Gastrocnemius medialis (tissue), 4 donors: ENCODE data around the gene SAA2. TPM values are rescaled to one million over a fixed set of nuclear protein-coding genes. Genes with fewer than 3 reads are reported as not detected.

Experiments used
- ATAC-seq, 2 donors: fragments of 150-250 bp; one replicate each; pipeline ENCODE4 v1.9.1; 2016
- DNase-seq, 2 donors: peaks; one replicate each; pipeline ENCODE4 v3.0.0-alpha.2; 2019
- H3K27ac ChIP-seq, 4 donors: fragments of 200-600 bp; sonication (generic); 1 replicate in 1 of 4; 2 replicates in 3 of 4; pipeline ENCODE4 v1.5.1; 2016 to 2018; ENCODE audit warnings: mild to moderate bottlenecking in 2 of 4, moderate library complexity in 1 of 4
- H3K27me3 ChIP-seq, 3 donors: fragments of 200-600 bp; sonication (generic) in 2 of 3; 1 replicate in 1 of 3; 2 replicates in 2 of 3; pipeline versions ENCODE4 v1.5.1 to v1.6.0; 2016 to 2019; ENCODE audit warnings: mild to moderate bottlenecking in 1 of 3, moderate library complexity in 1 of 3
- H3K36me3 ChIP-seq, 2 donors: fragments of 200-600 bp; sonication (generic) in 1 of 2; one replicate each; pipeline ENCODE4 v1.5.1; 2017 to 2018
- H3K4me1 ChIP-seq, 2 donors: fragments of 200-600 bp; sonication (generic) in 1 of 2; one replicate each; pipeline ENCODE4 v1.5.1; 2016 to 2017; ENCODE audit warnings: mild to moderate bottlenecking in 2 of 2
- H3K4me3 ChIP-seq, 4 donors: fragments of 200-600 bp; sonication (generic) in 3 of 4; 1 replicate in 1 of 4; 2 replicates in 3 of 4; pipeline ENCODE4 v1.5.1; 2016 to 2019; ENCODE audit warnings: mild to moderate bottlenecking in 2 of 4
- H3K9me3 ChIP-seq, 3 donors: fragments of 200-600 bp; sonication (generic) in 2 of 3; 1 replicate in 1 of 3; 2 replicates in 2 of 3; pipeline ENCODE4 v1.5.1; 2016 to 2019
- CTCF ChIP-seq, 5 experiments: fragments of 450-650 bp in 3 of 5; fragments of 200-600 bp in 2 of 5; sonication (generic) in 2 of 5; IDR thresholded peaks in 4 of 5; conservative IDR thresholded peaks in 1 of 5; 1 replicate in 4 of 5; 2 replicates in 1 of 5; pipeline ENCODE4 v1.5.1; 2016 to 2019; ENCODE audit warnings: antibody characterized with exemption in 5 of 5, mild to moderate bottlenecking in 3 of 5, moderate library complexity in 3 of 5
- POLR2A ChIP-seq, 2 donors: fragments of 450-650 bp; IDR thresholded peaks; one replicate each; pipeline ENCODE4 v1.6.1; 2017; ENCODE audit warnings: antibody characterized with exemption in 2 of 2, mild to moderate bottlenecking in 2 of 2, moderate library complexity in 2 of 2
- in situ Hi-C, 4 donors: fragments of 200-750 bp; cut with MboI; loops; one replicate each; pipeline versions ENCODE4 v1.15.0 to v1.8.0; 2017; ENCODE audit warnings: low sequenced_read_pairs in 4 of 4
- intact Hi-C: fragments of 100-400 bp; cut with DNase I; formaldehyde crosslinking; loops from one replicate; pipeline ENCODE4 v1.15.1; 2023; ENCODE audit warnings: low total_unique reads
- total RNA-seq, 4 donors: library from RNA; depleted of rRNA; stranded (reverse); fragments of >200 nt; gene quantifications; one replicate each; pipeline versions ENCODE4 v1.1.0 to v1.2.3, GENCODE V29; 2016

Gene SAA2
- total RNA-seq, 4 donors from 2014 or later = 2.0 to 67.5 (median 42.8) TPM

GRCh38 chr11:18223591-18224387, 24.7 kb downstream of the SAA2 start:
- no peaks in the 10 kb centered on the region for H3K36me3 ChIP-seq
- H3K4me3 ChIP-seq = no peak overlapping the region
- DNase-seq (no peak), ATAC-seq (no peak)
- TF ChIP-seq POLR2A (IDR thresholded peaks at IDR 0.05) = no peak
- TF ChIP-seq CTCF (IDR thresholded peaks at IDR 0.05 in 4 of 5, conservative IDR thresholded peaks at IDR 0.05 in 1 of 5) = no peak
- H3K4me1 ChIP-seq = no peaks in the 10 kb centered on the region
- in situ Hi-C loops = no loop called here
- no peaks in the 10 kb centered on the region for H3K27me3 ChIP-seq
- intact Hi-C loops = no loop called here
- H3K27ac ChIP-seq = no peak overlapping the region
- H3K9me3 ChIP-seq = no peaks in the 10 kb centered on the region

- Histone ChIP-seq H3K36me3 (no peaks in the 10 kb centered on the region), H3K4me3 (no peak overlapping the region), H3K4me1 (no peaks in the 10 kb centered on the region), H3K27me3 (no peaks in the 10 kb centered on the region), H3K27ac (no peak overlapping the region), H3K9me3 (no peaks in the 10 kb centered on the region)
- TF ChIP-seq CTCF (IDR thresholded peaks at IDR 0.05 in 4 of 5, conservative IDR thresholded peaks at IDR 0.05 in 1 of 5) (no peak), POLR2A (IDR thresholded peaks at IDR 0.05) (no peak)
- ATAC-seq (no peak), DNase-seq (no peak)
- in situ Hi-C loops (no loop called here), intact Hi-C loops (no loop called here)
These were observed 25.6 kb downstream of the SAA2 start for GRCh38 chr11:18222814-18223421.

- Histone ChIP-seq H3K4me1 (no peaks in the 10 kb centered on the region), H3K27me3 (no peaks in the 10 kb centered on the region), H3K9me3 (no peaks in the 10 kb centered on the region), H3K36me3 (no peaks in the 10 kb centered on the region), H3K27ac (no peak overlapping the region), H3K4me3 (no peak overlapping the region)
- ATAC-seq = no peak
- intact Hi-C loops = no loop called here
- in situ Hi-C loops = no loop called here
- no peak for DNase-seq
- TF ChIP-seq CTCF (IDR thresholded peaks at IDR 0.05 in 4 of 5, conservative IDR thresholded peaks at IDR 0.05 in 1 of 5) (no peak), POLR2A (IDR thresholded peaks at IDR 0.05) (no peak)
These were observed 27.1 kb downstream of the SAA2 start for GRCh38 chr11:18221274-18221876.

GRCh38 chr11:18209058-18209457, 39.4 kb downstream of the SAA2 start:
- intact Hi-C loops = no loop called here
- Histone ChIP-seq H3K9me3 (no peaks in the 10 kb centered on the region), H3K4me3 (no peak overlapping the region), H3K27me3 (peaks cover 0 to 6% (median 5%) of the 10 kb centered on the region in 3 donors), H3K27ac (no peak overlapping the region), H3K4me1 (no peaks in the 10 kb centered on the region), H3K36me3 (no peaks in the 10 kb centered on the region)
- ATAC-seq (no peak), DNase-seq (no peak)
- TF ChIP-seq CTCF (IDR thresholded peaks at IDR 0.05 in 4 of 5, conservative IDR thresholded peaks at IDR 0.05 in 1 of 5) (no peak), POLR2A (IDR thresholded peaks at IDR 0.05) (no peak)
- in situ Hi-C loops = no loop called here
